Ascending aorta (tissue), 2 donors: ENCODE data around the gene STK33. TPM values are rescaled to one million over a fixed set of nuclear protein-coding genes. Genes with fewer than 3 reads are reported as not detected.

Experiments
- DNase-seq, 2 donors: peaks; one replicate each; pipeline ENCODE4 v3.0.0-alpha.2; 2019; ENCODE audit warnings: low spot score in 2 of 2
- H3K27ac ChIP-seq, 2 donors: fragments of 200-600 bp; sonication (generic); one replicate each; pipeline ENCODE4 v1.5.1; 2016 to 2017; ENCODE audit warnings: mild to moderate bottlenecking in 1 of 2
- H3K27me3 ChIP-seq: fragments of 200-600 bp; sonication (generic); one replicate; pipeline ENCODE4 v1.5.1; 2017
- H3K36me3 ChIP-seq, 2 donors: fragments of 200-600 bp; sonication (generic); one replicate each; pipeline ENCODE4 v1.5.1; 2016
- H3K4me1 ChIP-seq, 2 donors: fragments of 200-600 bp; sonication (generic); one replicate each; pipeline ENCODE4 v1.5.1; 2016 to 2017; ENCODE audit warnings: mild to moderate bottlenecking in 1 of 2
- H3K4me3 ChIP-seq, 2 donors: fragments of 200-600 bp; sonication (generic); one replicate each; pipeline ENCODE4 v1.5.1; 2016 to 2017; ENCODE audit warnings: mild to moderate bottlenecking in 1 of 2
- H3K9me3 ChIP-seq, 2 donors: fragments of 200-600 bp; sonication (generic); one replicate each; pipeline ENCODE4 v1.5.1; 2016
- intact Hi-C: fragments of 100-400 bp; cut with DNase I; formaldehyde crosslinking; loops from one replicate; pipeline ENCODE4 v1.15.1; 2023
- total RNA-seq: library from RNA; depleted of rRNA; stranded (reverse); fragments of >200 nt; gene quantifications from one replicate; pipeline ENCODE4 v1.1.0, GENCODE V29; 2016
- TF ChIP-seq, protein P1 (sequence below), 3 experiments: fragments of 200-600 bp in 2 of 3; fragments of 450-650 bp in 1 of 3; sonication (generic) in 2 of 3; IDR thresholded peaks; one replicate each; pipeline ENCODE4 v1.5.1; 2016 to 2019; ENCODE audit warnings: antibody characterized with exemption in 3 of 3, mild to moderate bottlenecking in 1 of 3, moderate library complexity in 1 of 3

The STK33 gene
- total RNA-seq, 1 donor from 2014 or later, result not detected

- H3K9me3 ChIP-seq, result no peaks in the 10 kb centered on the region
- H3K27me3 ChIP-seq, result no peaks in the 10 kb centered on the region
- TF ChIP-seq, protein P1, sequence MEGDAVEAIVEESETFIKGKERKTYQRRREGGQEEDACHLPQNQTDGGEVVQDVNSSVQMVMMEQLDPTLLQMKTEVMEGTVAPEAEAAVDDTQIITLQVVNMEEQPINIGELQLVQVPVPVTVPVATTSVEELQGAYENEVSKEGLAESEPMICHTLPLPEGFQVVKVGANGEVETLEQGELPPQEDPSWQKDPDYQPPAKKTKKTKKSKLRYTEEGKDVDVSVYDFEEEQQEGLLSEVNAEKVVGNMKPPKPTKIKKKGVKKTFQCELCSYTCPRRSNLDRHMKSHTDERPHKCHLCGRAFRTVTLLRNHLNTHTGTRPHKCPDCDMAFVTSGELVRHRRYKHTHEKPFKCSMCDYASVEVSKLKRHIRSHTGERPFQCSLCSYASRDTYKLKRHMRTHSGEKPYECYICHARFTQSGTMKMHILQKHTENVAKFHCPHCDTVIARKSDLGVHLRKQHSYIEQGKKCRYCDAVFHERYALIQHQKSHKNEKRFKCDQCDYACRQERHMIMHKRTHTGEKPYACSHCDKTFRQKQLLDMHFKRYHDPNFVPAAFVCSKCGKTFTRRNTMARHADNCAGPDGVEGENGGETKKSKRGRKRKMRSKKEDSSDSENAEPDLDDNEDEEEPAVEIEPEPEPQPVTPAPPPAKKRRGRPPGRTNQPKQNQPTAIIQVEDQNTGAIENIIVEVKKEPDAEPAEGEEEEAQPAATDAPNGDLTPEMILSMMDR (IDR thresholded peaks at IDR 0.05), result no peak
- H3K4me3 ChIP-seq, result no peak overlapping the region
- intact Hi-C loops, result no loop called here
- no peak for DNase-seq
- H3K27ac ChIP-seq, result no peak overlapping the region
- no peaks in the 10 kb centered on the region for H3K4me1 ChIP-seq
- H3K36me3 ChIP-seq, result no peaks in the 10 kb centered on the region
Measured at GRCh38 chr11:8408151-8408941, 185.7 kb downstream of the STK33 start.

GRCh38 chr11:8403310-8403709 lies 190.7 kb downstream of the STK33 start:
- Histone ChIP-seq H3K9me3 (no peaks in the 10 kb centered on the region), H3K27me3 (no peaks in the 10 kb centered on the region), H3K4me1 (no peaks in the 10 kb centered on the region), H3K4me3 (no peak overlapping the region), H3K36me3 (no peaks in the 10 kb centered on the region), H3K27ac (no peak overlapping the region)
- intact Hi-C loops, result no loop called here
- DNase-seq, result no peak
- TF ChIP-seq, protein P1 (IDR thresholded peaks at IDR 0.05), result no peak

DNA sequence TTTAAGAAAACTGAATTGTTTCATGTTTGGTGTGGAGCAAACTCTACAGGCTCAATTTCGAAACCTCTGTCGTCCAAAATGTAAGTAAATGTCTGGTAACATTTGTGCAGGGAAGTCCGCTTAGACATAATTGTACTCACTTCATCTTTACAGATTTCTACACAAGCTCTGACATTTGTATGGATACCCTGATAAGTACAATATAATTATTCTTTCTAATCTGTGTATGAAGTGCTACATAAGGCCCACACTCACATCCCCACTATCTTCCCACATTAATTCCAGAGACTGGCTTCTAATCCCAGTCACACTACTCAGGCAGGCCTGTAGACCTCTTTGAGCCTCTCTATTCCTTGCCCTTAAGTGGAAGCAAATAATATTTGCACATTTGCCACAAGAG lies 201.1 kb downstream of the STK33 start:
- Histone ChIP-seq H3K27me3 (no peaks in the 10 kb centered on the region), H3K4me1 (peaks cover 0 to 3% of the 10 kb centered on the region in 2 donors), H3K9me3 (no peaks in the 10 kb centered on the region), H3K36me3 (no peaks in the 10 kb centered on the region), H3K27ac (no peak overlapping the region), H3K4me3 (no peak overlapping the region)
- DNase-seq, result no peak
- TF ChIP-seq, protein P1 (IDR thresholded peaks at IDR 0.05), result no peak
- intact Hi-C loops, result no loop called here

DNA sequence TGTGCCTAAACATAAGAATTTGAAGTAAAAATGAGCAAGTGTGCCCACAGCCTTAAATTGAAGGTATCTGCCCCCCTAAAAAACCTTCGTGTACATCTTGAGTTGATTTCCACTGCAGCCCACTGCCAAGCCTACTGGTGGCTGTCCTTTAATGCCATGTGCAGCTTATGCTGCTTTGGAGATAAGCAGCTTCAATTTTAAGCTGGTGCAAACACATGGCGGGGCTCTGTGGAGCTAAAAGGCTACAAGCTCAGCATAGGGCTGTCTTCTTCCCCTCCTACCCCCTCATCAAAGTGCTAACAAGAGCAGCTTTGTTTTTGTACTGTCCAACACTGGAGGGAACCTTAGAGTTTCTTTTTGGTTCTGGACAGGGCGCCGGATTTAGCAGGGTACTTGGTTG lies 201.9 kb downstream of the STK33 start:
- no peak for DNase-seq
- Histone ChIP-seq H3K9me3 (no peaks in the 10 kb centered on the region), H3K4me3 (no peak overlapping the region), H3K36me3 (no peaks in the 10 kb centered on the region), H3K27me3 (no peaks in the 10 kb centered on the region), H3K27ac (no peak overlapping the region), H3K4me1 (peaks cover 0 to 3% of the 10 kb centered on the region in 2 donors)
- TF ChIP-seq, protein P1 (IDR thresholded peaks at IDR 0.05), result no peak
- intact Hi-C loops, result no loop called here

DNA sequence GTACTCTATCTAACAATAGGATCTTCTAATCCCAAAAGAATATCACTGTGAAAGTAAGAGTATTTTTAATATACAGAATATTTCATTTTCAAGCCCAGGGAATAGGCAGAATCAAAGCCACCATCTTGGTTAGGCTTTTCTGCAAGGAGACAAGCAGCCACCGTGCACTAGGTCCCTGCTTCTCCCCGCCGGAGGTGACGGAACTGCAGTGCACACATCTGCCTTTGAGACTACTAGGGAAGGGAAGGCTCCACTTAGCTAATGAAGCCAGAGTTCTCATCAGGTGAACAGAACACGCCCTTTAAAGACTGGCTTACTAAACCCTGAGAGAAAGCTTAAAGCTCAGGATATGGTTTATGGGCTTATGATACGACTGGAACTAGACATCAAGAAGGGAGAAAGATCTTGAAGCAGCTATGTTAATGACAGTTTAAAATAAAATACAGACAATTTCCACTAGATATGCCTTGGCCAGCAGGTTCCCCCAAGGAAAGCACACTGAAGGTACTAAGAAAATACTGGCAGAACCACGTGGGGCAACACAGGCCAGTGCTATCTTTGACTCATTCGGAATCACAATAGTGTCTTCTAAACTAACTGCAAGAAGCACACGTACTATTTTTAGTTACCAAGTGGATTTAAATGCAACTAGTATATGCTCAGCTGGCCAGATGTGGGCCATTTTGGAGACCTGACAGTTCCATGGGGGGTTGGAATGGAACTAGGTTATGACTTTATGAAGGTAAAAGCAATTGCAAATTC lies 203.0 kb downstream of the STK33 start:
- no peak overlapping the region for H3K4me3 ChIP-seq
- DNase-seq, result no peak
- intact Hi-C loops, result no loop called here
- H3K36me3 ChIP-seq, result no peaks in the 10 kb centered on the region
- no peaks in the 10 kb centered on the region for H3K9me3 ChIP-seq
- TF ChIP-seq, protein P1 (IDR thresholded peaks at IDR 0.05), result no peak
- peaks cover 0 to 3% of the 10 kb centered on the region in 2 donors for H3K4me1 ChIP-seq
- no peak overlapping the region for H3K27ac ChIP-seq
- H3K27me3 ChIP-seq, result no peaks in the 10 kb centered on the region
